GM12892 (cell line): Measurements from ENCODE around the gene GPC5.
"Not testable (repeated sequence)": the region's sequence is repeated elsewhere in the genome, so short reads cannot be mapped to it uniquely, and the experiment has no call there.

Source experiments
- DNase-seq: peaks from one replicate; pipeline ENCODE4 v3.0.0; 2011; ENCODE audit not compliant: insufficient read length
- FAIRE-seq: peaks from 2 replicates; lab custom pipeline; 2011; peaks lifted over from hg19 to GRCh38; lab: Jason Lieb, UNC
- POLR2A ChIP-seq: IDR thresholded peaks from 2 replicates; pipeline ENCODE4 v1.6.1; 2011; ENCODE audit warnings: low read depth, low read length, control low read depth
- POLR2AphosphoS5 ChIP-seq: IDR thresholded peaks from 2 replicates; pipeline ENCODE4 v1.6.1; 2011; ENCODE audit warnings: low read depth, low read length, control low read depth
- TAF1 ChIP-seq: IDR thresholded peaks from 2 replicates; pipeline ENCODE4 v1.6.1; 2011; ENCODE audit warnings: low read depth, mild to moderate bottlenecking, control low read depth, low read length, borderline replicate concordance

GPC5 gene

GRCh38 chr13:91664039-91664438 lies 265.6 kb downstream of the GPC5 start:
- no peak for FAIRE-seq
- no peak for TF ChIP-seq TAF1
- TF ChIP-seq POLR2A = no peak
- TF ChIP-seq POLR2AphosphoS5 = no peak
- DNase-seq = no peak

DNA sequence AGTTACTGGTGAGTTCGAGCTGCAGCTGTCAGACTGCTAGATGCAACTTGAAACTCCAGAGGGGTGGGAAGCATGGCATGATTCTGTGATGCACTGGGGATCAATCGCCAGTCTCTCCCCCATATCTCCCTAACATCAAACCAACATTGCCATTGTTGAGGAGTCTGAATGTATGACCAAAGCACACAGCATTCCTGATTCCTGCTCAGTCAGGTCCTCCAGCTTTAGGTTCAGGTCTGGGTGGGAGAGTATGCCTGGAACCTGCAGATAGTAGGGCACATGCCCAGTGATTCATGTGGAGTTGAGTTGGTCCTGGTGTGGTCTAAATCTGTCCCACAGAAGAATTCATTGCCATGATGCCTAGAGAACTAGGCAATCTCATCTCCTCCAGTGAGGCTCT lies 269.1 kb downstream of the GPC5 start:
- no peak for DNase-seq
- no peak for TF ChIP-seq POLR2AphosphoS5
- TF ChIP-seq POLR2A = no peak
- TF ChIP-seq TAF1 = no peak
- FAIRE-seq = no peak

- FAIRE-seq (no peak), DNase-seq (no peak)
- TF ChIP-seq TAF1 (no peak), POLR2AphosphoS5 (no peak), POLR2A (no peak)
Observed at GRCh38 chr13:91668866-91669495, 270.6 kb downstream of the GPC5 start.

DNA sequence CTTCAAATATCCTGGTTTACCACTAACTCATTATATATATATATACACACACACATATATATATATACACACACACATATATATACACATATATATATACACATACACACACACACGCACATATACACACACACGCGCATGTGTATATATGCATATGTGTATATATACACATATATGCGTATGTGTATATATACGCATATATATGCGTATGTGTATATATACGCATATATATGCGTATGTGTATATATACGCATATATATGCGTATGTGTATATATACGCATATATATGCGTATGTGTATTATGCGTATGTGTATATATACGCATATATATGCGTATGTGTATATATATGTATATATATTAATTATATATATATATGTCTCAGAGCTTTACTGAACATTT lies 275.9 kb downstream of the GPC5 start:
- not testable (repeated sequence) for FAIRE-seq, DNase-seq

GRCh38 chr13:91684746-91685145 lies 286.3 kb downstream of the GPC5 start:
- no peak for FAIRE-seq
- no peak for DNase-seq
- TF ChIP-seq POLR2AphosphoS5 (no peak), POLR2A (no peak)

DNA sequence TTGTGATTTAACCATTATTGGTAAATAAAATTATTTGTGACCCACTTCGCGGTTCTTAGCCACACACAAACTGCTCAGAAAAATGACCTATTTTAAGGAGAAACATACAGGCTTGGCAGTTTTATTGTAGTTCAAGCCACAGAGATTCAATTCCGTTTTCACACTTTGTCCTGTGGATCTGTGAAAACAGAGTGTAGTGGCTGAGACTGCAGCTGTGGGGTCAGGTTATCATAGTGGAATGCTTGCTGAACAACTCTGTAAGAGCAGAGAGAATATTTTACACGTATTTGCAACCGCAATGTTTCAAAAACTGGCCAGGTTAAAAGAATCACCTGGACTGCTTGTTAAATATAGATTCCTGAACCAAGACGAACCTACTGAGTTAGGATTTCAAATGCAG lies 292.5 kb downstream of the GPC5 start:
- TF ChIP-seq POLR2A (no peak), TAF1 (no peak), POLR2AphosphoS5 (no peak)
- DNase-seq (no peak), FAIRE-seq (no peak)

DNA sequence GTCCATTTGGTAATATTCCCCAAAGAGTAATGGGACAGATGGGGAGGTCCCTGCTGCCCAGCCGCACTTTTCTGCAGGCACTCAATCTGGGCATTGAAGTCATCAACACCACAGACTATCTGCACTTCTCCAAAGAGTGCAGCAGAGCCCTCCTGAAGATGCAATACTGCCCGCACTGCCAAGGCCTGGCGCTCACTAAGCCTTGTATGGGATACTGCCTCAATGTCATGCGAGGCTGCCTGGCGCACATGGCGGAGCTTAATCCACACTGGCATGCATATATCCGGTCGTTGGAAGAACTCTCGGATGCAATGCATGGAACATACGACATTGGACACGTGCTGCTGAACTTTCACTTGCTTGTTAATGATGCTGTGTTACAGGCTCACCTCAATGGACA lies 295.0 kb downstream of the GPC5 start:
- DNase-seq (no peak), FAIRE-seq (no peak)
- no peak for TF ChIP-seq TAF1
- no peak for TF ChIP-seq POLR2A

- no peak for FAIRE-seq
- DNase-seq = no peak
- no peak for TF ChIP-seq TAF1
- no peak for TF ChIP-seq POLR2A
Observed at GRCh38 chr13:91698308-91698707, 299.9 kb downstream of the GPC5 start.

DNA sequence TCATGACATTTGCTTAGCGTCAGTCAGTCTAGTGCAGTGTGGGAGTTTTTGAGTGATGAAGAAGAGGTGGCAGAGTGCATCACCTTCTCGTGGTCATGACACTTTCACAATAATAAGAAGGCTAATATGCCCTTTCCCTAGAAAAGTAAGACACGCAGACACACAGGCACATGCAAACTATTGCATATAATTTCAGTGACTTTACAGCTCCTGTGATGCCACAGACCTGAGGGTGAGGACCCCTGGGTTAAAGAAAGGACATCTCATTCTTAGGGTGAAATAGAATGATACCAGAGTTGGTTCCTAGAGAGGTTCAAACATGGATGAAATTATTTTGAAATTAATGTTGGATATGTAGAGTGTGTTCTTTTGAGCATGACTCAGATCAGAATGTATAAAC lies 300.3 kb downstream of the GPC5 start:
- DNase-seq (no peak), FAIRE-seq (no peak)
- TF ChIP-seq POLR2A (no peak), POLR2AphosphoS5 (no peak), TAF1 (no peak)

- FAIRE-seq (no peak), DNase-seq (no peak)
- TF ChIP-seq POLR2AphosphoS5 = no peak
- TF ChIP-seq POLR2A = no peak
- TF ChIP-seq TAF1 = no peak
Observed at GRCh38 chr13:91699863-91700262, 301.4 kb downstream of the GPC5 start.

- no peak for FAIRE-seq
- DNase-seq = no peak
- no peak for TF ChIP-seq POLR2A
- no peak for TF ChIP-seq POLR2AphosphoS5
- TF ChIP-seq TAF1 = no peak
Observed at GRCh38 chr13:91701975-91702374, 303.6 kb downstream of the GPC5 start.

DNA sequence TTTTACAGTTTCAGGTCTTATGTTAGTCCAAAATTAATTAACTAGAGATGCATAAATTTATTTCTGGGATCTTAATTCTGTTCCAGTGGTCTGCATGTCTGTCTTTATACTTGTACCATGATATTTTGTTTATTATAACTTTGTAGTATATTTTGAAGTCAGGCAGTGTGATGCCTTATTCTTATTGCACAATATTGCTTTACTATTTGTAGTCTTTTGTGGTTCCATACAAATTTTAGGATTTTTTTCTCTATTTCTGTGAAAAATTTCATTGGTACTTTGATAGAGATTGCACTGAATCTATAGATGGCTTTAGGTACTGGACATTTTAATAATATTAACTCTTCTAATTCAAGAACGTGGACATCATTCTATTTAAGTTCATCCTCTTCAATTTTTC lies 304.0 kb downstream of the GPC5 start:
- FAIRE-seq (no peak), DNase-seq (no peak)
- no peak for TF ChIP-seq POLR2AphosphoS5
- TF ChIP-seq POLR2A = no peak
- no peak for TF ChIP-seq TAF1

DNA sequence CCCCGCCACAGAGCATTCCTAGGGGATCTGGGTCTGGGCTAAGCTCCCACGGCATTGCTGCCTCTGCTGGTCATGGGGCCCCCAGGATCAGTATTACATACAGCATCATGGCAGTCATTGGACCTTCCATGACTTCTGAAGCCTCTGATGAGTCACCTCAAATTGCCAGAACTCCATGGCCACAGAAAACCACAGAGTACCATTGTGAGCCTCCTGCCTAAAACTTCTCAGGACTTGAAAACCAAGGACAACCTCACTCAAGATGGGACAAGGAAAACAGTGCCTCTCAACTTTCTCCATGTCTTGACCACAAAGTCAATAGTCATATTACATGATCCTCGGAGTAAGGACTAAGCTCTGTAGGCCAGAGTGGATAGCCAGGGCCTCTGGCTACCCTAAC lies 306.0 kb downstream of the GPC5 start:
- no peak for TF ChIP-seq POLR2A
- no peak for TF ChIP-seq POLR2AphosphoS5
- no peak for TF ChIP-seq TAF1
- DNase-seq (no peak), FAIRE-seq (no peak)

GRCh38 chr13:91708558-91708957 lies 310.1 kb downstream of the GPC5 start:
- FAIRE-seq = no peak
- DNase-seq = no peak

More at GRCh38 chr13:91708558-91708957, 310.1 kb downstream of the GPC5 start:
- no peak for TF ChIP-seq TAF1
- TF ChIP-seq POLR2A = no peak
- TF ChIP-seq POLR2AphosphoS5 = no peak
